ES-I3 (cell line): ENCODE data around the gene TMEM176A.
A peak's percentile ranks its signal among the peaks of the same experiment; 100 is the strongest.
"Not testable (repeated sequence)": the region's sequence is repeated elsewhere in the genome, so short reads cannot be mapped to it uniquely, and the experiment has no call there.

ENCODE experiments used
- H3K36me3 ChIP-seq: 2 replicates; pipeline ENCODE4 v1.6.1; 2013; ENCODE audit warnings: mild to moderate bottlenecking, low read length, control low read depth, moderate library complexity; ENCODE audit not compliant: insufficient read depth
- H3K4me1 ChIP-seq: 2 replicates; pipeline ENCODE4 v1.6.1; 2013; ENCODE audit warnings: mild to moderate bottlenecking, control low read depth, low read length; ENCODE audit not compliant: insufficient read depth
- H3K9ac ChIP-seq: 2 replicates; pipeline ENCODE4 v1.6.1; 2013; ENCODE audit warnings: low read depth, mild to moderate bottlenecking, low read length, moderate library complexity
- H3K9me3 ChIP-seq: 2 replicates; pipeline ENCODE4 v1.6.1; 2013; ENCODE audit warnings: mild to moderate bottlenecking, low read length, moderate library complexity; ENCODE audit not compliant: control insufficient read depth, insufficient read depth

Gene TMEM176A, protein sequence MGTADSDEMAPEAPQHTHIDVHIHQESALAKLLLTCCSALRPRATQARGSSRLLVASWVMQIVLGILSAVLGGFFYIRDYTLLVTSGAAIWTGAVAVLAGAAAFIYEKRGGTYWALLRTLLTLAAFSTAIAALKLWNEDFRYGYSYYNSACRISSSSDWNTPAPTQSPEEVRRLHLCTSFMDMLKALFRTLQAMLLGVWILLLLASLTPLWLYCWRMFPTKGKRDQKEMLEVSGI

DNA sequence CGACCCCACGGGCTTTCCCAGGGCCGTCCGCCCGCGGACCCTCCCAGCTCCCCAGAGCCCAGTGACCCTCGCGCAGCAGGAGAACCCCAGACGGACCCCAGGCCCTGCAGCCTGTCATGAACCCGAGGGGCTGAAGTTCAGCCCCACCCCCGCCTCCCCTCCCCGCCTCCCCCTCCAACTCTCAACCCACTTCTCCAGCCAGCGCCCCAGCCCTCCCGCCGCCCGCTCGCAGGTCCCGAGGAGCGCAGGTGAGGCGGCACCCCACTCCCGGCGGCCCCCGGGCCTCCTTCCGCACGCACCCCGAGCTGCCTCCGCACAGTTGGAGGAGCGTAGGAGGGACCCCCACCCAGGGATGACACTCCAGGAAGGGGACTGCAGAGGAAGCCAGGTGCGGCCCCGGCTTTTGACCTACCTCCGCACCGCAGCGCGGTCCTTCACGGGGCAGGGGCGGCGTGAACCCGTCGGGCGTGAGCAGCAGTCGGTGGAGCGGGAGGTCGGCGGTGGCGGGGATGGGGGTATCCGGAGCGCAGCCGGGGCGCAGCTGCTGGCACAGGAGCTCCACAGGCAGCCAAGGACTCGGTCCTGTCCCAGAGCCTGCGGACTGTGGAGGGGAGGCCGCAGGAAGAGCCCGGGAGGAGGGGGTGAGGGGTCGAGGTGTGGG lies at the start of gene TMEM176A:
Gene TMEM176A, plus strand, starts transcription at position 189 of the 661 bp plus-strand sequence. CDS start 782 bp downstream, outside the sequence.
- no peaks in the 10 kb centered on the region for H3K9me3 ChIP-seq
- H3K9ac ChIP-seq, result peak within 1 kb of the TSS; percentile 28; the same call in 1 of the 2 replicates
- H3K36me3 ChIP-seq, result no peaks in the 10 kb centered on the region
- H3K4me1 ChIP-seq, result no peaks in the 10 kb centered on the region

DNA sequence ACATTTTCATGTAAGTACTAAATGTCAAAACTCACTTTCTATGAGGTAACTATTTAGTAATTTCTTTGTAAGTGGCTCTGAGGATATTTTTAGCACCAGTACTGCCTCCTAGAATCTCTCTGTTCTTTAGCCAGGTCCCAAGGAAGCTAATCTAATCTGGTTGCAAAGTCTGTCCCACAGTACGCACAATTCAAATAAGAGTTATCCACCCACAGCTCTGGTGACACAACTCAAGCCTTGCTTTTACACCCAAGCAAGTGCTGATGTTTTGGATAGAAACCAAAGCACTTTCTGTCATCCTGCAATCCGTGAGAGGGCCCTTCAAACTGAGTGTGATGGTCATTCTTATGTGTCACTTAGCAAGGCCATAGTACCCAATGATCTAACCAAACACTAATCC lies 48.9 kb upstream of the TMEM176A start:
- Histone ChIP-seq H3K9me3 (no peaks in the 10 kb centered on the region), H3K4me1 (no peaks in the 10 kb centered on the region), H3K36me3 (no peaks in the 10 kb centered on the region), H3K9ac (no peak overlapping the region)

DNA sequence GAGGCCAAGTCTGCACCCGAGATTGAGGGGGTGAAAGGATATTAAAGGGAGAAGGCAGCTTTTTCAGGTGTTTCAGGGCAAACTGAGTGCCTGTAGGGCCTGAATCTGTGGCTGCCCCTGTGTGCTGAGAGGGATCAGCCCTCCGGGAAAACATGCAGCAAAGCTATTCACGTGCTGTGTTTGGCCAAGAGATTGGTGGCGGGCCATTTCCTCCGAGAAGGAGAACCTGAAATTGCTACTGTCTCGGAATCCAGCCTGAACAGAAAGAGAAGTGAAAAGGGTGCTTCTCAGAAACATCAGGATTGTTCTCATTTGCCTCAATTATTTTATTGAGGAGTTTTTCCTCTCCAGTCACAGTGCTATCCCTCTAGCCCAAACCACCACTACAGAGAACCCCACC lies 47.3 kb upstream of the TMEM176A start:
- Histone ChIP-seq H3K9ac (no peak overlapping the region), H3K4me1 (no peaks in the 10 kb centered on the region), H3K9me3 (no peaks in the 10 kb centered on the region), H3K36me3 (no peaks in the 10 kb centered on the region)

DNA sequence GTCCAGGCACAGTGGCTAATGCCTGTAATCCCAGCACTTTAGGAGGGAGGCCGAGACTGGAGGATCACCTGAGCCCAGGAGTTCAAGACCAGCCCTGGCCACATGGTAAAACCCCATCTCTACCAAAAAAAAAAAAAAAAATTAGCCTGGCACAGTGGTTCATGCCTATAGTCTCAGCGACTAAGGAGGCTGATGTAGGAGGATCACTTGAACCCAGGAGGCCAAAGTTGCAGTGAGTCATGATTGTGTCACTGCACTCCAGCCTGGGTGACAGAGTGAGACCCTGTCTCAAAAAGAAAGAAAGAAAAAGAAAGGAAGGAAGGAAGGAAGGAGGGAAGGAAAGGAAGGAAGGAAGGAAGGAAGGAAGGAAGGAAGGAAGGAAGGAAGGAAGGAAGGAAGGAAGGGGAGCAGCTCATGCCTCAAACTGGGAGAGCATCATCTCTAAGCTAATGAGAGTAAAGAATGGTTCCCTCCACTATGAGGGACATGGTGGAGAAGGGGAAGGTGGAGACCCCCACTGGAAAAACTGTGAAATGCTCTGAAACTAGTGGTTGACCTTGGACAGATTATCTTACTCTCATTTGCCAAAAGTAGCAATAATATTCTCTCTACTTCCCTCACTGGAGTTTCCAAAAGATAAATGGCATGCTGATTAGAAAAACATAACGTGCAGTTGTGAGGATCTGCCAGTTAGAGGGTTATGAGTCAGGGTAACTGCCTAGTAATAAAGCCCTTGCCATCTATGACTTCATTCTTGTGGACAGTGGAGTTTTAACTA lies 46.6 kb upstream of the TMEM176A start:
- no peak overlapping the region for H3K9ac ChIP-seq
- H3K9me3 ChIP-seq, result no peaks in the 10 kb centered on the region
- no peaks in the 10 kb centered on the region for H3K4me1 ChIP-seq
- no peaks in the 10 kb centered on the region for H3K36me3 ChIP-seq

DNA sequence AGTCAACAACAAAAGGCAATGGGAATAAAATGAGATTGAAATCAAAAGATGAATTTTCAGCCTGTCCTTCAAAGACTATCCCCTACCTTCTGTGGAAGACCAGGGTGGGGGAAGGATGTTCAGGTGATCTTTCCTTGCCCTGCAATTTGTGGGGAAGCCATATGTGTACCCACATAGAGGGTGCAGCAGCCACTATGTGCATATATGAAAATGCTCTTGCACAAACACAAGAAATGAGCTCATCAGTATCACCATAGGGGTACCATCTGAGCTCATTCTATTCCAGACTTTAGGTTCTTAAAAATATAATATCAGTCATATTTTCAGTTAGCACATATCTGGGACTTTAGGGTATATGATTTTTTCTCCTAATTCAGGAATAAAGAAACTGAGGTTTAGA lies 45.6 kb upstream of the TMEM176A start:
- no peaks in the 10 kb centered on the region for H3K36me3 ChIP-seq
- no peaks in the 10 kb centered on the region for H3K9me3 ChIP-seq
- H3K9ac ChIP-seq, result no peak overlapping the region
- no peaks in the 10 kb centered on the region for H3K4me1 ChIP-seq

DNA sequence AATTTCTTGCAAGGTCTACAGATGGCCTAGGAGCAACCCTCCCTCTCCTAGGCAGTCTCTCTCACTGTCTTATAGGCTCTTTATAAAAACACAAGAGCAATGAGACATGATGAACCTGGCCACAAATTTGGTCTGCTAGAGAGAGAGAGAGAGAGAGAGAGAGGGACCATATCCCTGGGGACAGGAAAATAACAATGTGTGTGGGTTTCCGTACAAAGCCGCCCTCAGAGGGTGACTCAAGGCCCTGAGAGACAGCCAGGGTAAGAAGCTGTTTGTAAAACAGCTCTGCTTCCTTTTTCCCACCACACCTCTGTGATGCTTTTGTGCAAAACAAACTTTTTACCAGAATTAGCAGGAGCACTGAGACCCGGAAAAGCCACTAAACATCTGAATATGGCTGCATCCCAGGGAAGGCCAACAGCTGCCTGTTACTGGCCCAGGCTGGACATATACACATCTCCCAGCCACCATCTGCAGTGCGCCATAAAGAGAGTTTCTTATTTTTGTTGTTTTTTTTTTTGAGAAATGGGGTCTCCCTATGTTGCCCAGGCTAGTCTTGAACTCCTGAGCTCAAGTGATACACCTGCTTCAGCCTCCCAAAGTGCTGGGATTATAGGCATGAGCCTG lies 45.0 kb upstream of the TMEM176A start:
- Histone ChIP-seq H3K9me3 (no peaks in the 10 kb centered on the region), H3K36me3 (no peaks in the 10 kb centered on the region), H3K9ac (no peak overlapping the region)

DNA sequence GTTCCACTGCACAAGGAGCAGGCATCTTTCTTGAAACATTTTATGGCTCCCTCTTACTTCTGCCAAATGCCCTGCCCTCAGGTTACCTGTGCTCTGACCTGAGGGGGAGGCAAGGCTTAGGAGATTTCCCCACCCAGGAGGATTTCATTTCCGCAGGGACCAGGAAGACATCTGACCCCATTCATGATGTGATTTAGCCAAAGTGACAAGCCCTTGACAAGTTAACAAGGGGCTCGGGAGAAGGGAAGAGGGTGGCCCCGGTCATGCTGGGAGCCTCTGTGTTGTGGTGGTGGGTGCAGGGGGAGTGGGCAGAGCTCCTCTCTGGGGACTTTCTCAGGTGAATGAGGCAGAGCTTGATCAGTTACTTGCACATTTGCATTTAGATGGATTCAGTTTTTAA lies 44.4 kb upstream of the TMEM176A start:
- Histone ChIP-seq H3K9ac (no peak overlapping the region), H3K4me1 (no peaks in the 10 kb centered on the region), H3K9me3 (no peaks in the 10 kb centered on the region), H3K36me3 (no peaks in the 10 kb centered on the region)

More for the DNA sequence above, 45.0 kb upstream of the TMEM176A start:
- H3K4me1 ChIP-seq, result no peaks in the 10 kb centered on the region

DNA sequence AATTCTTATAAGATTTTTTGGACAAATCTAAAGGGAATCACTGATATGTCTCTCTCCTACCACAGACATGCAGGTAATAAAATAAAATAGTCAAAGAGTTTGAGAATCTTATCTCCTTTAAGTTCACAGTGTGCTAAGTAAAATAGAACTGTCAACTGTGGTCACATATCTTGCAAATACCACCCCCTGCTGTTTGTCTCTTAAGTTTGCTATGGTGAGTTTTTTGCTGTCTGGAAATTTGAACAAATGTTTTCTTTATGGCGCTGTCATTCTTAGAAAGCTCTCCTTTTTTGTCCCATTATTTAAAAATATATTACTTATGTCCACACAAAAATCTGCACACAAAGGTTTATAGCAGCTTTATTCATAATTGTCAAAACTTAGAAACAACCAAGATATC lies 43.7 kb upstream of the TMEM176A start:
- Histone ChIP-seq H3K9me3 (no peaks in the 10 kb centered on the region), H3K9ac (no peak overlapping the region), H3K36me3 (no peaks in the 10 kb centered on the region), H3K4me1 (no peaks in the 10 kb centered on the region)

DNA sequence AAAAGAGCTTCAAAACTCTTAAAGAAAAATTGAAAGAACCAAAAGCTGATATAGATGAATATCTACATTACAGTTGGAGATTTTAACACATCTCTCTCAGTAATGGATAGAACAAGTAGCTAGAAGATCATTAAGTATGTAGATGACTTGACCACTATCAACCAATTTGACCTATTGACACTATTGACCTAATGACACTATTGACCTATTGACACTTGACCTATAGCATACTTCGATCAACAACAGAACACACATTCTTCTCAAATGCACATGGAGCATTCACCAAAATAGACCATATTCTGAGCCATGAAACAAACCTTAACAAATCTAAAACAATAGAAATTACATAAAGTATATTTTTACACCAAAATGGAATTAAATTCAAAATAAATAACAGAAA lies 41.1 kb upstream of the TMEM176A start:
- H3K36me3 ChIP-seq, result no peaks in the 10 kb centered on the region

DNA sequence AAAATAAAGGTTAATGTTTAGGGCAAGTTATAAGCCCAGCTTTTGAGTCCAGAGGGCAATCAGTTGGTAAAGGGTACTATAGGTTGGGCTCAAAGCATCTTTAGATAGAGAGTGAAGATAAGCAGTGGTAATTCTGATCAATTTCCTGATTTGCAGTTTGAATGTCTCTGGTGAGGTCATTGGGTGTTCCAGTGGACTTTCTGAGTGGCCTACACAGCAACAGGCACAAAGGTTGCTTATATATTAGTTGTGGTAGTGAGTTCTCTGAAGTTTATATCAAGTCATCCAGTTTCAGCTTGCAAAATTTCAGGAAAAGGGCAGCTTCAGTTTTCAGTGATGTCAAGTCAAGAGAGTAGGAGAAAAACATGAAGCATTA lies 34.2 kb upstream of the TMEM176A start:
- Histone ChIP-seq H3K9ac (no peak overlapping the region), H3K4me1 (no peaks in the 10 kb centered on the region), H3K36me3 (no peaks in the 10 kb centered on the region), H3K9me3 (no peaks in the 10 kb centered on the region)

More for the DNA sequence above, 41.1 kb upstream of the TMEM176A start:
- H3K9me3 ChIP-seq, result no peaks in the 10 kb centered on the region
- H3K9ac ChIP-seq, result no peak overlapping the region
- no peaks in the 10 kb centered on the region for H3K4me1 ChIP-seq

DNA sequence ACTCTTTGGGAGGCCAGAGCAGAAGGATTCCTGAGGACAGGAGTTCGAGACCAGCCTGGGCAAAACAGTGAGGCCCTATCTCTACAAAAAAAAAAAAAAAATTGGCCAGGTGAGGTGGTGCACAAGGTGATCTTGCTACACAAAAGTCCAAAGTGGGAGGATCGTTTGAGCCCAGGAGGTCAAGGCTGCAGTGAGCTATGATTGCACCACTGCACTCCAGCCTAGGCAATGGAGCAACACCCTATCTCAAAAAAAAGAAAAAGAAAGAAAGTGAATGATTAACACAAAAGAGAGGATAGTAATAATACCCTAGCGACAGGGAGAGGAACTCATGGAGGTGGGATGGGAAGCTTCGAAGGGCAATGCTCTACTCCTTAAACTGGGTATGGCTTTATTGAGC lies 30.8 kb upstream of the TMEM176A start:
- Histone ChIP-seq H3K4me1 (no peaks in the 10 kb centered on the region), H3K9me3 (no peaks in the 10 kb centered on the region), H3K36me3 (no peaks in the 10 kb centered on the region), H3K9ac (no peak overlapping the region)

DNA sequence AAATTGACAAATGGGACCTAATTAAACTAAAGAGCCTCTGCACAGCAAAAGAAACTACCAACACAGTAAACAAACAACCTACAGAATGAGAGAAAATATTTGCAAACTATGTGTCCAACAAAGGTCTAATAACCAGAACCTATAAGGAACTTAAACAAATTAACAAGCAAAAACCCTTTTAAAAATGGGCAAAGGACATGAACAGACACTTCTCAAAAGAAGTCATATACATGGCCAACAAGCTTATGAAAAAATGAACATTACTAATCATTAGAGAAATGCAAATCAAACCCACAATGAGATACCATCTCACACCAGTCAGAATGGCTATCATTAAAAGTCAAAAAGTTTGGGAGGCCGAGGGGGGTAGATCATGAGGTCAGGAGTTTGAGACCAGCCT lies 26.4 kb upstream of the TMEM176A start:
- H3K9me3 ChIP-seq, H3K4me1 ChIP-seq, H3K9ac ChIP-seq, H3K36me3 ChIP-seq: not testable (repeated sequence)

DNA sequence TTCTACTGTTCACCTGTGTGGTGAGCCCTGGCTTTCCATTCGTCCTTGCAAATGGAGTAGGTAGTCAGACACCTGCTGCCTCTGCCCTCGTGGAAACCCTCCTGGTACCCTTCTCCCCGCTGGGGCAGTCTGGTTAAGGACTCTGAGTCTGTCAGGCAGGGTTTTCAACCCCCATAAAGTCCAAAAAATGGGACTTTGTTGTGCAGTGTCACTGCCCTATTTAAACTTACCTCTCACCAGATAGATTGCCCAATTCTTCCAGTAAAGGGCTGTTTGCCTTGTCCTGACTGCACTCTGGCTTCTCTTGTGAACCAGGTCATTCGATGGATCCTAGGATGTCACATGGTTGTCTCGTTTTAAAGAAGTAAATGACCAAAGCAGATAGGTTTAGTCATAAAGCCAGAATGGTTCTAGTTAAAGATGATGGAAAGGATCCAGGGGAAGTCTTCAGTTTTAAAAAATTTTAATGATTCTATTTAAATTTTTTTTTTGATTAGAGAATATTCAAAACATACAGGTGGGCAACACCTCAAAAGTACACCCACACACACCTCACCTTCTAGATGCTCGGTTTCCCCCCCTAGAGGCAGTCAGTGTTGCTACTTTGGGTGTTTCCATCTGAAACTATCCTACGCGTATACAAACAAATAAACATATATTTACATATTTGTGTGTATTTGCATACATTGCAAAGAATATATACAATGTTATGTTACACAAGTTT lies 22.4 kb upstream of the TMEM176A start:
- Histone ChIP-seq H3K9me3 (no peaks in the 10 kb centered on the region), H3K9ac (no peak overlapping the region), H3K4me1 (no peaks in the 10 kb centered on the region), H3K36me3 (no peaks in the 10 kb centered on the region)

DNA sequence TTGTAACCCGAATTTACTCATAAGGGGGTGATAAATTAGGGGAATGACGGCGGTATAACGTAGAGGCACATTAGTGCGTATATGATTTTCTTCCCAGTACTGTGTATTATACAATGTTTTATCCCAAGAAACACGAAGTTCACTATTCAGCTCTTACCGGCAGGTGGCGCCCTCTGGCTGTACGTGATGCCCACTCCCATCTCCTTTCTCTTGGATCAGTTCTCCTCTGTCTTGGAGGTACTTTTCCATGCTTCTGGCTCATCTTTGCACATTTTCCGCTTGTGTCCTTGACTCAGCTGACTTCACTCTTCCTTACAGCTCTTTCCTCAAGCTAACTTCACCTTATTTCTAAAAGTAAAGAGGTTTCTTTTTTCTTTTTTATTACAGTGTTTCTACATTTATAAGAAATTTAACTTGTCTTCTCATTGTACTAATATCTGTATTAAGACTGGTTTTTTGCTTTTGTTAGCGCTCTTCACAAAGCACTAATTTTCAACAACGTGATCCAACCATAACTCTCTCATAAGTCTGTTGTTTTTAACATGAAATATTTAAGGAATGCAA lies 21.7 kb upstream of the TMEM176A start:
- Histone ChIP-seq H3K9me3 (no peaks in the 10 kb centered on the region), H3K4me1 (no peaks in the 10 kb centered on the region), H3K9ac (no peak overlapping the region), H3K36me3 (no peaks in the 10 kb centered on the region)
